ENCODE data around the gene ARHGAP24. TPM values are rescaled to one million over a fixed set of nuclear protein-coding genes. Genes with fewer than 3 reads are reported as not detected.

The ARHGAP24 gene
- total and polyA plus RNA-seq, 2 of the 13 experiments (the other 11 are each of a cell fraction or from before 2014, with no cell fraction given), result 0.07 to 0.55 TPM

- Histone ChIP-seq H3K4me3 (replicated peaks in 1 of 3; ENCODE audit: insufficient read depth in 1 of 3, low read depth in 2 of 3, low read length in 3 of 3) (no peak overlapping the region), H2AFZ (ENCODE audit: low read length) (no peak overlapping the region), H3K79me2 (ENCODE audit: insufficient read depth, low read length) (no peaks in the 10 kb centered on the region), H3K9me3 (ENCODE audit: low read length) (no peaks in the 10 kb centered on the region), H3K36me3 (replicated peaks in 1 of 2; ENCODE audit: control insufficient read depth in 1 of 2, insufficient read depth in 2 of 2, low read length in 2 of 2) (no peaks in the 10 kb centered on the region), H3K4me1 (ENCODE audit: insufficient read depth, low read length) (no peaks in the 10 kb centered on the region), H4K20me1 (ENCODE audit: insufficient read depth, low read length) (no peaks in the 10 kb centered on the region), H3K27me3 (ENCODE audit: control insufficient read depth in 1 of 2, insufficient read depth in 2 of 2, low read length in 2 of 2) (no peaks in the 10 kb centered on the region), H3K9ac (ENCODE audit: insufficient read depth, low read depth, low read length) (no peak overlapping the region), H3K4me2 (ENCODE audit: low read depth, low read length) (no peak overlapping the region), H3K27ac (ENCODE audit: extremely low read length, insufficient read depth, low read length) (no peak overlapping the region)
- DNase-seq (ENCODE audit: low spot score), result no peak
- FAIRE-seq, result no peak
- ChIA-PET CTCF (ENCODE audit: low intra/inter-chr PET ratio, low total read pairs) (no interaction called here), POLR2A (no interaction called here)
- in situ Hi-C loops (cut with HindIII; ENCODE audit: extremely low pct_ligation_motif_present, low pct_unique_long_range_greater_than_20kb) (loop anchor here (25.0 kb wide), 1 partner anchor 588 kb away; no protein-coding TSS in a partner anchor), intact Hi-C loops (cut with micrococcal nuclease; ENCODE audit: unreplicated experiment) (no loop called here)
- TF ChIP-seq ZNF709 (CRISPR knock-in tag; IDR thresholded peaks at IDR 0.05), result no peak
- no peak for TF ChIP-seq MXD1 (CRISPR knock-in tag; IDR thresholded peaks at IDR 0.05)
- TF ChIP-seq ZNF530 (CRISPR knock-in tag; IDR thresholded peaks at IDR 0.05; ENCODE audit: low read depth), result no peak
- TF ChIP-seq DZIP1 (CRISPR knock-in tag; IDR thresholded peaks at IDR 0.05), result no peak
- TF ChIP-seq, protein P1, sequence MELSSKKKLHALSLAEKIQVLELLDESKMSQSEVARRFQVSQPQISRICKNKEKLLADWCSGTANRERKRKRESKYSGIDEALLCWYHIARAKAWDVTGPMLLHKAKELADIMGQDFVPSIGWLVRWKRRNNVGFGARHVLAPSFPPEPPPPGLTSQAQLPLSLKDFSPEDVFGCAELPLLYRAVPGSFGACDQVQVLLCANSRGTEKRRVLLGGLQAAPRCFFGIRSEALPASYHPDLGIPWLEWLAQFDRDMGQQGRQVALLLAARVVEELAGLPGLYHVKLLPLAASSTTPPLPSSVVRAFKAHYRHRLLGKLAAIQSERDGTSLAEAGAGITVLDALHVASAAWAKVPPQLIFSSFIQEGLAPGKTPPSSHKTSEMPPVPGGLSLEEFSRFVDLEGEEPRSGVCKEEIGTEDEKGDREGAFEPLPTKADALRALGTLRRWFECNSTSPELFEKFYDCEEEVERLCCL (CRISPR knock-in tag; IDR thresholded peaks at IDR 0.05; ENCODE audit: borderline replicate concordance), result no peak
- no peak for TF ChIP-seq PBX2 (CRISPR knock-in tag; IDR thresholded peaks at IDR 0.05)
- no peak for TF ChIP-seq ZNF282 (IDR thresholded peaks at IDR 0.05; ENCODE audit: partially characterized antibody)
- no peak for ATAC-seq
- 13% methylated on average over 2 of the region's 2 CpGs for WGBS (ENCODE audit: low lambda C conversion rate)
- no TSS peak for BruUV-seq (replicated peaks)
These were observed 250.8 kb downstream of the ARHGAP24 start for GRCh38 chr4:85725721-85726170.

Measured in HepG2 (cell line).